Fibroblast of lung (primary cell): ENCODE data around the gene OR14I1. TPM values are rescaled to one million over a fixed set of nuclear protein-coding genes. Genes with fewer than 3 reads are reported as not detected.

ENCODE experiments used
- DNase-seq, 2 donors: peaks; one replicate each; pipeline versions ENCODE4 v3.0.0 to v3.0.0-alpha.2; 2010; ENCODE audit warnings: low read depth in 2 of 2
- H2AFZ ChIP-seq: 2 replicates; pipeline ENCODE4 v1.5.1; 2012; ENCODE audit warnings: low read length, control low read depth, inconsistent platforms
- H3K27ac ChIP-seq: 2 replicates; pipeline ENCODE4 v1.5.1; 2011; ENCODE audit warnings: low read length, control low read depth; ENCODE audit not compliant: insufficient read depth
- H3K27me3 ChIP-seq: 2 replicates; pipeline ENCODE4 v1.5.1; 2011; ENCODE audit warnings: mild to moderate bottlenecking, low read length; ENCODE audit not compliant: control insufficient read depth, insufficient read depth
- H3K36me3 ChIP-seq: 2 replicates; pipeline ENCODE4 v1.5.1; 2011; ENCODE audit warnings: low read length; ENCODE audit not compliant: control insufficient read depth, insufficient read depth
- H3K4me1 ChIP-seq: 2 replicates; pipeline ENCODE4 v1.5.1; 2011; ENCODE audit warnings: low read length; ENCODE audit not compliant: control insufficient read depth, insufficient read depth; ENCODE audit errors: extremely low read depth
- H3K4me2 ChIP-seq: 2 replicates; pipeline ENCODE4 v1.5.1; 2011; ENCODE audit warnings: low read length, control low read depth; ENCODE audit not compliant: insufficient read depth; ENCODE audit errors: extremely low read depth
- H3K4me3 ChIP-seq, 4 experiments: fragments of 200-600 bp in 1 of 4; sonication (generic) in 1 of 4; replicated peaks in 1 of 4; 2 replicates each; pipeline ENCODE4 v1.5.1; 2011 to 2016; ENCODE audit warnings: low read length in 4 of 4, low read depth in 3 of 4, mild to moderate bottlenecking in 3 of 4, control low read depth in 2 of 4, inconsistent platforms in 1 of 4, mixed read lengths in 1 of 4; ENCODE audit not compliant: insufficient read depth in 1 of 4; ENCODE audit errors: control extremely low read depth in 1 of 4
- H3K79me2 ChIP-seq: 2 replicates; pipeline ENCODE4 v1.5.1; 2012; ENCODE audit warnings: mild to moderate bottlenecking, low read length, inconsistent platforms; ENCODE audit not compliant: control insufficient read depth, insufficient read depth
- H3K9ac ChIP-seq: 2 replicates; pipeline ENCODE4 v1.5.1; 2011; ENCODE audit warnings: mild to moderate bottlenecking, low read length, control low read depth; ENCODE audit not compliant: insufficient read depth
- H3K9me3 ChIP-seq: 2 replicates; pipeline ENCODE4 v1.5.1; 2012; ENCODE audit warnings: low read depth, low read length; ENCODE audit not compliant: control insufficient read depth, insufficient read depth
- H4K20me1 ChIP-seq: 2 replicates; pipeline ENCODE4 v1.5.1; 2011; ENCODE audit warnings: low read length; ENCODE audit not compliant: control insufficient read depth, insufficient read depth; ENCODE audit errors: extremely low read depth
- EZH2 ChIP-seq: IDR thresholded peaks from 2 replicates; pipeline ENCODE4 v1.5.1; 2012; ENCODE audit warnings: low read length, control low read depth, mild to moderate bottlenecking; ENCODE audit errors: missing control alignments
- polyA plus RNA-seq, 2 donors: library from polyadenylated mRNA; depleted of rRNA in 1 of 2; stranded (reverse) in 1 of 2; unstranded in 1 of 2; fragments of >200 nt; gene quantifications; 2 replicates each; pipeline ENCODE4 v1.2.1, GENCODE V29; 2011 to 2012; ENCODE audit warnings: missing spikeins in 1 of 2
- total RNA-seq: library from RNA; depleted of rRNA; stranded (reverse); fragments of >200 nt; gene quantifications from 2 replicates; pipeline ENCODE4 v1.2.1, GENCODE V29; 2014
- TF ChIP-seq, protein P1 (sequence below), 2 donors: IDR thresholded peaks in 1 of 2; conservative IDR thresholded peaks in 1 of 2; 1 replicate in 1 of 2; 2 replicates in 1 of 2; pipeline ENCODE4 v1.5.1; 2011 to 2012; ENCODE audit warnings: low read length in 2 of 2, control low read depth in 1 of 2, inconsistent platforms in 1 of 2, low read depth in 1 of 2, mild to moderate bottlenecking in 1 of 2

Gene OR14I1
- total and polyA plus RNA-seq, 2 donors (not counting 1 experiment from before 2014, with no cell fraction given): not detected

GRCh38 chr1:248699099-248699498 is 3.5 kb downstream of the OR14I1 start:
- H3K9me3 ChIP-seq: no peaks in the 10 kb centered on the region
- no peak overlapping the region for H3K4me3 ChIP-seq
- no peak overlapping the region for H3K27ac ChIP-seq
- H3K27me3 ChIP-seq: no peaks in the 10 kb centered on the region
- no peaks in the 10 kb centered on the region for H3K79me2 ChIP-seq
- H3K36me3 ChIP-seq: no peaks in the 10 kb centered on the region
- H4K20me1 ChIP-seq: no peaks in the 10 kb centered on the region
- H2AFZ ChIP-seq: no peak overlapping the region
- H3K4me1 ChIP-seq: no peaks in the 10 kb centered on the region
- no peak for DNase-seq
- TF ChIP-seq, protein P1, sequence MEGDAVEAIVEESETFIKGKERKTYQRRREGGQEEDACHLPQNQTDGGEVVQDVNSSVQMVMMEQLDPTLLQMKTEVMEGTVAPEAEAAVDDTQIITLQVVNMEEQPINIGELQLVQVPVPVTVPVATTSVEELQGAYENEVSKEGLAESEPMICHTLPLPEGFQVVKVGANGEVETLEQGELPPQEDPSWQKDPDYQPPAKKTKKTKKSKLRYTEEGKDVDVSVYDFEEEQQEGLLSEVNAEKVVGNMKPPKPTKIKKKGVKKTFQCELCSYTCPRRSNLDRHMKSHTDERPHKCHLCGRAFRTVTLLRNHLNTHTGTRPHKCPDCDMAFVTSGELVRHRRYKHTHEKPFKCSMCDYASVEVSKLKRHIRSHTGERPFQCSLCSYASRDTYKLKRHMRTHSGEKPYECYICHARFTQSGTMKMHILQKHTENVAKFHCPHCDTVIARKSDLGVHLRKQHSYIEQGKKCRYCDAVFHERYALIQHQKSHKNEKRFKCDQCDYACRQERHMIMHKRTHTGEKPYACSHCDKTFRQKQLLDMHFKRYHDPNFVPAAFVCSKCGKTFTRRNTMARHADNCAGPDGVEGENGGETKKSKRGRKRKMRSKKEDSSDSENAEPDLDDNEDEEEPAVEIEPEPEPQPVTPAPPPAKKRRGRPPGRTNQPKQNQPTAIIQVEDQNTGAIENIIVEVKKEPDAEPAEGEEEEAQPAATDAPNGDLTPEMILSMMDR (conservative IDR thresholded peaks at IDR 0.05 in 1 of 2, IDR thresholded peaks at IDR 0.05 in 1 of 2; ENCODE audit: low read depth in 1 of 2, low read length in 2 of 2): no peak
- TF ChIP-seq EZH2: no peak
- no peak overlapping the region for H3K4me2 ChIP-seq
- H3K9ac ChIP-seq: no peak overlapping the region

DNA sequence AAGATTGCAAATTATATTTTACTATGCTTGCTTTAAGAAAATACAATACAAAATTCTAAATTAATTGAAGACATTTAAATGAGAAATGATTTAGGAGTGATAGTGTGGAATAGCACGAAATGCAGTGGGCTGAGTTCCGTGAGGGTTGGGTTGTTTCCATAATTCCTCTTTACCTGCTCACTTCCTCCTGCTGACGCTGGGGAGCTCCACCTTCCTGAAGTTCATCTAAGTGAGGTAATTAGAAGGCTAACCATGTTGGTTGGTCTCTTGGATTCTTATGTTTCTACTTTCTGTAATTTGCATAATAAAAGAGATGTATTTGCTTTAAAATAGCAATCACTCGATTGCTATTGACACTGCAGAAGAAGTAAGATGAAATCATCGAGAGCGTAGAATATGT is 4.7 kb downstream of the OR14I1 start:
- Histone ChIP-seq H3K27ac (no peak overlapping the region), H3K4me2 (no peak overlapping the region), H2AFZ (no peak overlapping the region), H3K79me2 (no peaks in the 10 kb centered on the region), H3K4me1 (no peaks in the 10 kb centered on the region), H3K27me3 (no peaks in the 10 kb centered on the region), H3K4me3 (no peak overlapping the region), H3K9me3 (no peaks in the 10 kb centered on the region), H4K20me1 (no peaks in the 10 kb centered on the region), H3K36me3 (no peaks in the 10 kb centered on the region), H3K9ac (no peak overlapping the region)
- no peak for DNase-seq
- TF ChIP-seq, protein P1 (conservative IDR thresholded peaks at IDR 0.05 in 1 of 2, IDR thresholded peaks at IDR 0.05 in 1 of 2; ENCODE audit: low read depth in 1 of 2, low read length in 2 of 2): no peak
- TF ChIP-seq EZH2: no peak

GRCh38 chr1:248696774-248697173 is 5.8 kb downstream of the OR14I1 start:
- Histone ChIP-seq H2AFZ (no peak overlapping the region), H3K4me2 (no peak overlapping the region), H3K36me3 (no peaks in the 10 kb centered on the region), H3K27me3 (no peaks in the 10 kb centered on the region), H3K79me2 (no peaks in the 10 kb centered on the region), H3K9me3 (no peaks in the 10 kb centered on the region), H3K9ac (no peak overlapping the region), H3K4me3 (no peak overlapping the region), H3K4me1 (no peaks in the 10 kb centered on the region), H4K20me1 (no peaks in the 10 kb centered on the region), H3K27ac (no peak overlapping the region)
- no peak for DNase-seq
- TF ChIP-seq, protein P1 (conservative IDR thresholded peaks at IDR 0.05 in 1 of 2, IDR thresholded peaks at IDR 0.05 in 1 of 2; ENCODE audit: low read depth in 1 of 2, low read length in 2 of 2): no peak
